ENCODE measurements around the gene CLSTN2. TPM values are rescaled to one million over a fixed set of nuclear protein-coding genes. Genes with fewer than 3 reads are reported as not detected.

CLSTN2 gene
- total and polyA plus RNA-seq, 2 of the 8 experiments (the other 6 are each of a cell fraction or from before 2014, with no cell fraction given) = 0.39 to 0.52 TPM

GRCh38 chr3:140395134-140396075, 460.4 kb downstream of the CLSTN2 start:
- no peak for FAIRE-seq
- H3K79me2 ChIP-seq (ENCODE audit: control insufficient read depth in 1 of 2, insufficient read depth in 2 of 2, low read length in 2 of 2) = no peaks in the 10 kb centered on the region

More at GRCh38 chr3:140395134-140396075, 460.4 kb downstream of the CLSTN2 start:
- no peak overlapping the region for H2BK15ac ChIP-seq (ENCODE audit: low read length)
- no peaks in the 10 kb centered on the region for H3K9me3 ChIP-seq (ENCODE audit: insufficient read depth in 2 of 2, low read depth in 1 of 2, low read length in 1 of 2)
- H3K4me1 ChIP-seq (replicated peaks in 1 of 4; ENCODE audit: control insufficient read depth in 3 of 4, insufficient read depth in 4 of 4, low read length in 3 of 4) = no peaks in the 10 kb centered on the region
- no peaks in the 10 kb centered on the region for H3K23me2 ChIP-seq (ENCODE audit: low read depth, low read length)
- TF ChIP-seq YY1 (IDR thresholded peaks at IDR 0.05; ENCODE audit: low read depth, low read length) (no peak), RXRA (IDR thresholded peaks at IDR 0.05; ENCODE audit: insufficient read depth, low read depth, low read length) (no peak), TCF12 (IDR thresholded peaks at IDR 0.05; ENCODE audit: low read depth, low read length) (no peak)
- no peak overlapping the region for H3K9ac ChIP-seq (replicated peaks in 1 of 4; ENCODE audit: extremely low read depth in 1 of 4, low read depth in 3 of 4, low read length in 3 of 4)
- H3K4me3 ChIP-seq (ENCODE audit: extremely low read depth in 1 of 4, insufficient read depth in 2 of 4, low read depth in 3 of 4, low read length in 4 of 4) = no peak overlapping the region
- no peak overlapping the region for H2BK120ac ChIP-seq (replicated peaks; ENCODE audit: low read depth, low read length)
- no peak overlapping the region for H3K56ac ChIP-seq (replicated peaks; ENCODE audit: insufficient read length, low read depth, low read length)
- H3K4me2 ChIP-seq (ENCODE audit: insufficient read depth in 1 of 2, low read depth in 2 of 2, low read length in 2 of 2) = no peak overlapping the region
- H3K14ac ChIP-seq (ENCODE audit: insufficient read length) = no peak overlapping the region
- H3K27ac ChIP-seq (ENCODE audit: low read depth, low read length) = no peak overlapping the region
- no peak overlapping the region for H2AK5ac ChIP-seq (ENCODE audit: low read depth, low read length)
- no peak overlapping the region for H4K91ac ChIP-seq (replicated peaks; ENCODE audit: insufficient read length, low read length)
- no peak overlapping the region for H3K4ac ChIP-seq (replicated peaks; ENCODE audit: insufficient read length, low read depth, low read length)
- H3K18ac ChIP-seq (ENCODE audit: extremely low read depth, low read length) = no peak overlapping the region
- H2BK5ac ChIP-seq (ENCODE audit: low read depth, low read length) = no peak overlapping the region
- ChIA-PET CTCF (ENCODE audit: partially characterized antibody) (interaction anchor here (0.9 kb wide), 1 partner anchor 69 kb away, joined by 3 read pairs; no protein-coding TSS in a partner anchor), POLR2A (ENCODE audit: partially characterized antibody) (no interaction called here)
- no peak overlapping the region for H4K8ac ChIP-seq (ENCODE audit: extremely low read depth, insufficient read depth, low read length)
- no peak overlapping the region for H2AFZ ChIP-seq (ENCODE audit: low read length)
- 83% methylated on average over 5 of the region's 5 CpGs; no CpG with 5 or more reads in 1 of the 2 experiments for WGBS, 2 experiments (ENCODE audit: extremely low coverage in 1 of 2, insufficient coverage in 1 of 2, insufficient read length in 1 of 2, insufficient replicate concordance in 2 of 2, low coverage in 1 of 2, low lambda C conversion rate in 2 of 2, missing lambda C conversion rate in 1 of 2)
- DNase-seq (ENCODE audit: low read depth in 1 of 2, low spot score in 2 of 2) = no peak
- H2BK20ac ChIP-seq (ENCODE audit: low read length) = no peak overlapping the region
- no peaks in the 10 kb centered on the region for H3K27me3 ChIP-seq (replicated peaks in 1 of 4; ENCODE audit: control insufficient read depth in 3 of 4, extremely low read depth in 1 of 4, insufficient read depth in 3 of 4, low read length in 3 of 4)
- H3K79me1 ChIP-seq (ENCODE audit: low read depth, low read length) = no peaks in the 10 kb centered on the region
- no peak overlapping the region for H2BK12ac ChIP-seq (ENCODE audit: low read depth, low read length)
- no peaks in the 10 kb centered on the region for H4K20me1 ChIP-seq (replicated peaks in 1 of 2; ENCODE audit: control insufficient read depth in 1 of 2, insufficient read depth in 2 of 2, low read length in 2 of 2)
- H3K36me3 ChIP-seq (ENCODE audit: control insufficient read depth in 2 of 4, insufficient read depth in 4 of 4, low read length in 3 of 4) = no peaks in the 10 kb centered on the region
- no peak overlapping the region for H3K23ac ChIP-seq (ENCODE audit: insufficient read length)
- H4K5ac ChIP-seq (ENCODE audit: insufficient read length, low read depth, low read length) = no peak overlapping the region

Measured in H1 (cell line).